Measurements from ENCODE around the gene GPR34.

GRCh38 chrX:41728125-41728524, 39.4 kb downstream of the GPR34 start:
- TF ChIP-seq RAD21 (IDR thresholded peaks at IDR 0.05; ENCODE audit: low read depth) = no peak
- TF ChIP-seq EP300 (IDR thresholded peaks at IDR 0.05; ENCODE audit: borderline replicate concordance) = no peak
- no peak for TF ChIP-seq CEBPB (IDR thresholded peaks at IDR 0.05)
- no peak for TF ChIP-seq TAF1 (IDR thresholded peaks at IDR 0.05; ENCODE audit: low read depth)
- no peak for TF ChIP-seq ZBTB7A (IDR thresholded peaks at IDR 0.05; ENCODE audit: low read depth)

Measured in Ishikawa (cell line).